HG02623 (cell line): ENCODE data around the gene ANKS1A.

Experiments used
- ATAC-seq: cut with Tn5 transposase; IDR thresholded peaks from one replicate; pipeline ENCODE4 v1.9.1; 2021; ENCODE audit warnings: moderate library complexity; ENCODE audit not compliant: unreplicated experiment

The ANKS1A gene

GRCh38 chr6:35036828-35037663 lies 148.0 kb downstream of the ANKS1A start:
- no peak for ATAC-seq

GRCh38 chr6:35037664-35038038 lies 148.6 kb downstream of the ANKS1A start:
- no peak for ATAC-seq

- no peak for ATAC-seq
These were observed 149.0 kb downstream of the ANKS1A start for GRCh38 chr6:35038076-35038475.

- ATAC-seq, result no peak
These were observed 151.3 kb downstream of the ANKS1A start for GRCh38 chr6:35040398-35040797.

- ATAC-seq, result no peak
These were observed 152.2 kb downstream of the ANKS1A start for GRCh38 chr6:35041086-35041861.

- ATAC-seq, result no peak
These were observed 153.2 kb downstream of the ANKS1A start for GRCh38 chr6:35042031-35042815.

- ATAC-seq, result no peak
These were observed 154.5 kb downstream of the ANKS1A start for GRCh38 chr6:35043381-35044130.

GRCh38 chr6:35044145-35044745 lies 155.2 kb downstream of the ANKS1A start:
- ATAC-seq, result no peak

- ATAC-seq, result no peak
These were observed 155.8 kb downstream of the ANKS1A start for GRCh38 chr6:35044761-35045421.

- ATAC-seq, result no peak
These were observed 157.0 kb downstream of the ANKS1A start for GRCh38 chr6:35046103-35046502.

GRCh38 chr6:35046862-35047261 lies 157.8 kb downstream of the ANKS1A start:
- ATAC-seq, result no peak

GRCh38 chr6:35047265-35048011 lies 158.4 kb downstream of the ANKS1A start:
- ATAC-seq, result no peak

- ATAC-seq, result no peak
These were observed 159.1 kb downstream of the ANKS1A start for GRCh38 chr6:35048031-35048613.

- ATAC-seq, result no peak
These were observed 159.6 kb downstream of the ANKS1A start for GRCh38 chr6:35048631-35049083.

GRCh38 chr6:35049156-35049735 lies 160.2 kb downstream of the ANKS1A start:
- no peak for ATAC-seq

GRCh38 chr6:35049900-35050756 lies 161.1 kb downstream of the ANKS1A start:
- no peak for ATAC-seq

GRCh38 chr6:35050757-35051330 lies 161.8 kb downstream of the ANKS1A start:
- ATAC-seq, result no peak
